ENCODE measurements around the gene HBG2. TPM values are rescaled to one million over a fixed set of nuclear protein-coding genes. Genes with fewer than 3 reads are reported as not detected.

HBG2 gene
- total and polyA plus RNA-seq, 9 of the 15 experiments (the other 6 are each of a cell fraction or from before 2014, with no cell fraction given): 1,626 to 58,619 (median 10,515) TPM

DNA sequence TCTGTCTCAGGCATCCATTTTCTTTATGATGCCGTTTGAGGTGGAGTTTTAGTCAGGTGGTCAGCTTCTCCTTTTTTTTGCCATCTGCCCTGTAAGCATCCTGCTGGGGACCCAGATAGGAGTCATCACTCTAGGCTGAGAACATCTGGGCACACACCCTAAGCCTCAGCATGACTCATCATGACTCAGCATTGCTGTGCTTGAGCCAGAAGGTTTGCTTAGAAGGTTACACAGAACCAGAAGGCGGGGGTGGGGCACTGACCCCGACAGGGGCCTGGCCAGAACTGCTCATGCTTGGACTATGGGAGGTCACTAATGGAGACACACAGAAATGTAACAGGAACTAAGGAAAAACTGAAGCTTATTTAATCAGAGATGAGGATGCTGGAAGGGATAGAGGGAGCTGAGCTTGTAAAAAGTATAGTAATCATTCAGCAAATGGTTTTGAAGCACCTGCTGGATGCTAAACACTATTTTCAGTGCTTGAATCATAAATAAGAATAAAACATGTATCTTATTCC is 26.1 kb upstream of the HBG2 start (continued):
- TF ChIP-seq, protein P1, sequence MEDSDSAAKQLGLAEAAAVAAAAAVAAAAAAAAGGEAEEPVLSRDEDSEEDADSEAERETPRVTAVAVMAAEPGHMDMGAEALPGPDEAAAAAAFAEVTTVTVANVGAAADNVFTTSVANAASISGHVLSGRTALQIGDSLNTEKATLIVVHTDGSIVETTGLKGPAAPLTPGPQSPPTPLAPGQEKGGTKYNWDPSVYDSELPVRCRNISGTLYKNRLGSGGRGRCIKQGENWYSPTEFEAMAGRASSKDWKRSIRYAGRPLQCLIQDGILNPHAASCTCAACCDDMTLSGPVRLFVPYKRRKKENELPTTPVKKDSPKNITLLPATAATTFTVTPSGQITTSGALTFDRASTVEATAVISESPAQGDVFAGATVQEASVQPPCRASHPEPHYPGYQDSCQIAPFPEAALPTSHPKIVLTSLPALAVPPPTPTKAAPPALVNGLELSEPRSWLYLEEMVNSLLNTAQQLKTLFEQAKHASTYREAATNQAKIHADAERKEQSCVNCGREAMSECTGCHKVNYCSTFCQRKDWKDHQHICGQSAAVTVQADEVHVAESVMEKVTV (CRISPR knock-in tag; IDR thresholded peaks at IDR 0.05): 0 out of 2 replicates have a peak, but pooled peaks have one; percentile 24
- TF ChIP-seq, protein P2, sequence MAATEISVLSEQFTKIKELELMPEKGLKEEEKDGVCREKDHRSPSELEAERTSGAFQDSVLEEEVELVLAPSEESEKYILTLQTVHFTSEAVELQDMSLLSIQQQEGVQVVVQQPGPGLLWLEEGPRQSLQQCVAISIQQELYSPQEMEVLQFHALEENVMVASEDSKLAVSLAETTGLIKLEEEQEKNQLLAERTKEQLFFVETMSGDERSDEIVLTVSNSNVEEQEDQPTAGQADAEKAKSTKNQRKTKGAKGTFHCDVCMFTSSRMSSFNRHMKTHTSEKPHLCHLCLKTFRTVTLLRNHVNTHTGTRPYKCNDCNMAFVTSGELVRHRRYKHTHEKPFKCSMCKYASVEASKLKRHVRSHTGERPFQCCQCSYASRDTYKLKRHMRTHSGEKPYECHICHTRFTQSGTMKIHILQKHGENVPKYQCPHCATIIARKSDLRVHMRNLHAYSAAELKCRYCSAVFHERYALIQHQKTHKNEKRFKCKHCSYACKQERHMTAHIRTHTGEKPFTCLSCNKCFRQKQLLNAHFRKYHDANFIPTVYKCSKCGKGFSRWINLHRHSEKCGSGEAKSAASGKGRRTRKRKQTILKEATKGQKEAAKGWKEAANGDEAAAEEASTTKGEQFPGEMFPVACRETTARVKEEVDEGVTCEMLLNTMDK (IDR thresholded peaks at IDR 0.05; ENCODE audit: borderline replicate concordance, insufficient read depth, low read depth, low read length, poor library complexity, severe bottlenecking): no peak
- TF ChIP-seq SIN3B (IDR thresholded peaks at IDR 0.05; ENCODE audit: low read depth) (0 out of 2 replicates have a peak, but pooled peaks have one; percentile 9), PTTG1 (tag; IDR thresholded peaks at IDR 0.05; ENCODE audit: low read depth) (no peak), ZNF212 (CRISPR knock-in tag; IDR thresholded peaks at IDR 0.05) (peak; percentile 56; the same call in 1 of the 2 replicates)
- TF ChIP-seq, protein P3, sequence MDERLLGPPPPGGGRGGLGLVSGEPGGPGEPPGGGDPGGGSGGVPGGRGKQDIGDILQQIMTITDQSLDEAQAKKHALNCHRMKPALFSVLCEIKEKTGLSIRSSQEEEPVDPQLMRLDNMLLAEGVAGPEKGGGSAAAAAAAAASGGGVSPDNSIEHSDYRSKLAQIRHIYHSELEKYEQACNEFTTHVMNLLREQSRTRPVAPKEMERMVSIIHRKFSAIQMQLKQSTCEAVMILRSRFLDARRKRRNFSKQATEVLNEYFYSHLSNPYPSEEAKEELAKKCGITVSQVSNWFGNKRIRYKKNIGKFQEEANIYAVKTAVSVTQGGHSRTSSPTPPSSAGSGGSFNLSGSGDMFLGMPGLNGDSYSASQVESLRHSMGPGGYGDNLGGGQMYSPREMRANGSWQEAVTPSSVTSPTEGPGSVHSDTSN (CRISPR knock-in tag; IDR thresholded peaks at IDR 0.05; ENCODE audit: low read depth): no peak
- TF ChIP-seq, protein P3 (tag; conservative IDR thresholded peaks at IDR 0.05; ENCODE audit: low read depth): peak; percentile 91
- TF ChIP-seq, protein P4, sequence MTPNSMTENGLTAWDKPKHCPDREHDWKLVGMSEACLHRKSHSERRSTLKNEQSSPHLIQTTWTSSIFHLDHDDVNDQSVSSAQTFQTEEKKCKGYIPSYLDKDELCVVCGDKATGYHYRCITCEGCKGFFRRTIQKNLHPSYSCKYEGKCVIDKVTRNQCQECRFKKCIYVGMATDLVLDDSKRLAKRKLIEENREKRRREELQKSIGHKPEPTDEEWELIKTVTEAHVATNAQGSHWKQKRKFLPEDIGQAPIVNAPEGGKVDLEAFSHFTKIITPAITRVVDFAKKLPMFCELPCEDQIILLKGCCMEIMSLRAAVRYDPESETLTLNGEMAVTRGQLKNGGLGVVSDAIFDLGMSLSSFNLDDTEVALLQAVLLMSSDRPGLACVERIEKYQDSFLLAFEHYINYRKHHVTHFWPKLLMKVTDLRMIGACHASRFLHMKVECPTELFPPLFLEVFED (CRISPR knock-in tag; conservative IDR thresholded peaks at IDR 0.05): peak; percentile 84; the same call in 1 of the 2 replicates
- TF ChIP-seq, protein P5, sequence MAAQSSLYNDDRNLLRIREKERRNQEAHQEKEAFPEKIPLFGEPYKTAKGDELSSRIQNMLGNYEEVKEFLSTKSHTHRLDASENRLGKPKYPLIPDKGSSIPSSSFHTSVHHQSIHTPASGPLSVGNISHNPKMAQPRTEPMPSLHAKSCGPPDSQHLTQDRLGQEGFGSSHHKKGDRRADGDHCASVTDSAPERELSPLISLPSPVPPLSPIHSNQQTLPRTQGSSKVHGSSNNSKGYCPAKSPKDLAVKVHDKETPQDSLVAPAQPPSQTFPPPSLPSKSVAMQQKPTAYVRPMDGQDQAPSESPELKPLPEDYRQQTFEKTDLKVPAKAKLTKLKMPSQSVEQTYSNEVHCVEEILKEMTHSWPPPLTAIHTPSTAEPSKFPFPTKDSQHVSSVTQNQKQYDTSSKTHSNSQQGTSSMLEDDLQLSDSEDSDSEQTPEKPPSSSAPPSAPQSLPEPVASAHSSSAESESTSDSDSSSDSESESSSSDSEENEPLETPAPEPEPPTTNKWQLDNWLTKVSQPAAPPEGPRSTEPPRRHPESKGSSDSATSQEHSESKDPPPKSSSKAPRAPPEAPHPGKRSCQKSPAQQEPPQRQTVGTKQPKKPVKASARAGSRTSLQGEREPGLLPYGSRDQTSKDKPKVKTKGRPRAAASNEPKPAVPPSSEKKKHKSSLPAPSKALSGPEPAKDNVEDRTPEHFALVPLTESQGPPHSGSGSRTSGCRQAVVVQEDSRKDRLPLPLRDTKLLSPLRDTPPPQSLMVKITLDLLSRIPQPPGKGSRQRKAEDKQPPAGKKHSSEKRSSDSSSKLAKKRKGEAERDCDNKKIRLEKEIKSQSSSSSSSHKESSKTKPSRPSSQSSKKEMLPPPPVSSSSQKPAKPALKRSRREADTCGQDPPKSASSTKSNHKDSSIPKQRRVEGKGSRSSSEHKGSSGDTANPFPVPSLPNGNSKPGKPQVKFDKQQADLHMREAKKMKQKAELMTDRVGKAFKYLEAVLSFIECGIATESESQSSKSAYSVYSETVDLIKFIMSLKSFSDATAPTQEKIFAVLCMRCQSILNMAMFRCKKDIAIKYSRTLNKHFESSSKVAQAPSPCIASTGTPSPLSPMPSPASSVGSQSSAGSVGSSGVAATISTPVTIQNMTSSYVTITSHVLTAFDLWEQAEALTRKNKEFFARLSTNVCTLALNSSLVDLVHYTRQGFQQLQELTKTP (IDR thresholded peaks at IDR 0.05; ENCODE audit: low read depth in 1 of 2, partially characterized antibody in 2 of 2): peak; percentile 28 to 96
- TF ChIP-seq, protein P6, sequence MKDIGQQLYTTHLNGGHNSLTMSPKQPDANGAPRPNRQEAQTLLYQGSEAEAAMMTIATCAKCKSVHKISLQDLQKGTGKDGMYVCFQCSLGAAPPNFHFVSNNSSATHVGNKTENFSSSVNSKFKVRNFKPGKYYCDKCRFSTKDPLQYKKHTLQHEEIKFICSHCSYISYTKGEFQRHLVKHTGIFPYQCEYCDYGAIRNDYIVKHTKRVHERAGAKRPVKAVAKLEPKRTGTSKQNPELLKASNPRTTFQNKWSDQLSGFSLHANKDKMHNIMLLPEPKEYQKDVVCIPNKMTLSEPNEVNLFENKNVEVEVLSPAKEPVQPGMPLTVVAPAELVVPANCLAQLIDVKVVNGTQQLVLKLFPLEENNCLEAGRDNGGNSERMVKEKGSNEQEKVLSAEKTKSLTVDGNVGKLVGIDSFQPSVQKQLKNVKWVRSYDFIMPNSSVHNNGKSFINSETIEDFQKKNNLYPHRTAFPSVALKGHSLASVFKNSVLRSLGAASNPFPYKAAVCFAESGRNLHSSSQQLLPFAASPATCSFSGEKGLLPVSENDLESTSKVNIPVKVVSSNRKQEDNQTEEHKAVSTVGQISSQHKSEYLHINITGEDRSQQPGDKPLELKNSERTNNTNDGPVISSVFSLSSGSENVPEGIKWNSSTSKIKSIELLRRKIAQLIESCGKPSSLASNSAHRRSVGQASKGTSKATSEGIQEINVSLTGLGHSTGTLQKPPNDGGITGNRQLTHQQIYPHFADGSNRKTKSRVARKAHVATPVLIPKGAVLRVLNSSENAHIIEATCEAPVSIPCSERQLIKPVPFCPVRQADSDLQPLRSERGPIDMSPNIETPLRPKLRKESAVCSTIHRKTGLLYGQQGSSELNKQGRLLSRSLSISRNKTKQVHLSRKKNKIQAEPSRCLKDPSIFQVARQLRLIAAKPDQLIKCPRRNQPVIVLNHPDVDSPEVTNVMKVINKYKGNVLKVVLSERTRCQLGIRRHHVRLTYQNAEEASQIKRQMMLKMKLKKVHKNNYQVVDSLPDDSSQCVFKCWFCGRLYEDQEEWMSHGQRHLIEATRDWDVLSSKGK (CRISPR knock-in tag; IDR thresholded peaks at IDR 0.05): no peak
